GM18502 (cell line): ENCODE data around the gene TMEM132C.

ENCODE experiments used
- ATAC-seq: cut with Tn5 transposase; IDR thresholded peaks from one replicate; pipeline ENCODE4 v1.9.1; 2021; ENCODE audit warnings: mild to moderate bottlenecking; ENCODE audit not compliant: unreplicated experiment, poor library complexity

Gene TMEM132C

DNA sequence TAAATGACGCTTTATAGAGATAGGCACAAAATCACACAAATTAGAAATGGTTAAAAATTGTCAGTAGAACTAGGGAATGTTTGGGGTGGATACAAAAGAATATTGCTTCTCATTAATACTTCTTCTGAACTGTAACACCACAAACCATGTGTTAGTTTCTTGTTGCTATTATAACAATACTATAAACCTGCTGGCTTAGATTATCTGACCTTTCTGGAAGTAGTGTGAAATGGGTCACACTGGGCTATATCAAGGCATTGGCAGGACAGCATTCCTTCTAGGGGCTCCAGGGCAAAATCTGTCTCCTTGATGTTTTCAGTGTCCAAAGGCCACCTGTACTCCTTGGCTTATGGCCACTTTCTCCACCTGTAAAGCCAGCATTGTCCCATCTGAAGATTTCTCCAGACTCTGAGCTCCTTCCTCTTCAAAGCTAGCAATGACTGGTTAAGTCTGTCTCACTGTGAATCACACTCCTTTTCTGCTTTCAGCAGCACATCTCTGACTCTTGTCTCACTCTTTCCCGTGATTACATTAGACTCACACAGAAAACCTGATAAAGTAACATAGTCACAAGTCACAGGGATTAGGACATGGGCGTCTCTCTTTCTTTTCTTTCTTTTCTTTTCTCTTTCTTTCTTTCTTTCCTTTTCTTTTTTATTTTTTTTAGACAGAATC, 470.5 kb downstream of the TMEM132C start:
- no peak for ATAC-seq

DNA sequence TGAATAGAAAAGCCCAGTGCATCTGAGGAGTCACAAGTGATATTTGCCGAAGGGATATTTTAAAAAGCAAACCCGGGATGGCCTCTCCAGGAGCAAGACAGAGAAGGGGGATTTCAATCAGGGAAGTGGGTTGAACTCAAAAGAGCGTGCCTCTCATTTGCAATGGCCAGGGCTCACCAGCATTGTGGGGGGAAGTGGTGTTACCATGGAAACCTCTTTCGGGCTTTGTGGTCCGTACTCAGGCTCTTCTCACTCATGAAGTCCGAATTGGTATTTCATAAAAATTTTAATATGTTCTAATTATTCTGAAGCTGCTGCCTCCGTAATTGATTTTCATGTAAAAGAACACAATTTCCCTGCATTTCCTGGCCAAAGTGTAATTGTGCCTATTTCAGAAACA, 476.9 kb downstream of the TMEM132C start:
- no peak for ATAC-seq

DNA sequence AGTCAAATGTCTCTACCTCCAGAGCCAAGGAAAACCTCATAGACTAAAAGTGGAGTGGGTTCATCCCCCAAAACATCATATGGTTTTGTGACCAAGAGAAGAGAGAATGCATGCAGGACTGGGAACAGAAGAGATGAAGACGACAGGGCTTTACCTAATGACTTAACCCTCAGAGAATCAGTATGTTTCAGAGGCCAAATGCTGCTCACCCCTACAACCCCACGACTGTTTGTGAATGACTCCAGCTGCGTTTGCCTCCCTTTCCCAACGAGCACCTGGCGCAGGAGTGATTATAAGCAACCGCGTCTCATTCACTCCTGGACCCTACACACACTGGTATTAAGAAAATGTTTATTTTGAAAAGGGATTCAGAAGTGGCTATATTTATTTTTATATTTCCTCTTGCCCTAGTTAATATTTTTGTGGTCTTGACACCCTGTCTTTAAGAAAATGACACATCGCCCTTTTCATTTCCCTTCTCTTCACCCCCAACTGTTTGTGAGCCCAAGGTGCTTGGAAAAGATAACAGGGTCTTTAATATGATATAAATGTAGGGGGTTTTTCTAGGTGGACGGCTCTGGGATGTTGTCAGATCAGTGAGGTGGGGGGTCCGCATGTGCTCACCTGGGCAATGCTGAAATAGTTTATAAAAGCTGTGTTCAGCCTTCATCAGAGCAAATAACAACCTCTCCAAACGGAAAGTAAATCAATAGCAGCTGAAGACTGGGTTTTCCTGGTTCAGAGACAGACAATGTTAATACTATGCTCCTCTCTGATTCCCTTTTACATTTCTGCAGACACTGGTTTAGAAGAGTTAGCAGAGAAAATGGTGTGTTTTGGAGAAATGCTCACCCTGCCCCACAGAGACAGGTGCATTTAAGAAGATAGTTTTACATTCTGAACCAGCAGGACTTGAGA, 479.1 kb downstream of the TMEM132C start:
- no peak for ATAC-seq

DNA sequence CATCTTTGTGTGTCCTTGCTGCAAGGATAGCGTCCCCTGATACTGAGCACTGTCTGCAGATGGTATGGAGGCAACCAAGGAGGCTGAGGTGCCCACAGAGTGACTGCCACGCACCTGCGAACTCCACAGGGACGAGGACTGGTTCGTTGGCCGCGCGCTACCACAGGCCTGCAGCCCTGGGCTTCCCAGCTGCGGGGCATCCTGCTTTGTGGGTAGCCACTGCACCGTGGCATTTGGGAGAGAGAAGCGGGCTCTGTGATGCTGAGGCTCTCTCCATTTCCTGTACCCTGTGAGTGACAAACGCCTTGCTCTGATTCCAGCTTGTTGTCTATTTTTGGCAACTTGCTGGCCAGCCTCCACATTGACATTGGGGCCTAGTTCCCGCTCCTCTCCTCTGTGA, 480.5 kb downstream of the TMEM132C start:
- no peak for ATAC-seq

DNA sequence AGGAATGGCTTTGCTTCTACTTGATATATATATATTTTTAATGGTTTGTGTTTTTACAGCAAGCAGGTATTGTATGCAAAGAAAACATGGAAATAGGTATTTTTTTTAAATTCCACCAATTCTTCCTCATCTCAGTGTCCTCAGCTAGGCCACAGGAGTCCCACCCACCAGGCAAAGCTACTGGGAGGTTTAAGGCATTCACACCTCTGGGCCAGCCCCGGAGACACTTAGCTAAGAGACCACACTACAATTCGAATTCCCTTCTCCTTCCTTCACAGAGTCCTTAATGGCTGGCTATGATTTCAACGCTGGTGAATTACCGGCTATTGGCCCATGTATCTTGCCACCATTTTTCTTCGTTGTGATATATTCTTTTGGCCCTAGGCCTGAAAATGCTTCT, 485.4 kb downstream of the TMEM132C start:
- no peak for ATAC-seq

DNA sequence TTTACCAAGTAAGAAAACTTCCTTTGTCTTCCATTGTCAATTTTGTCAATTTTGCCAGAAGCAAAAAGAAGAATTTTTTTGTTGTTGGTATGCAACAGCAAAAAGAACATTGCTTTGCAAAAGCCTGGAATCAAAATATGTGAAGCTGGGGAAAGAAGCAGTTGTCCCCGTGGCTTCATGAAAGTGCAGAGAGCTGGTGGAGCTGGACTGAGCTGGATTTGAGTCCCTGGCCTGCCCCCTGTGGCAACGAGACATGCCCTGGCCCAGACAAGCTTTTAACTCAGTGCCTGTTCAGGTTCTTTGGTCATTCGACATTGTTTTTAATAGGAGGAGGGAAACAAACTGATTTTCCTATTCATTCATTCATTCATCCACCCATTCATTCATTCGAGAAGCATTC, 486.5 kb downstream of the TMEM132C start:
- ATAC-seq, result no peak

DNA sequence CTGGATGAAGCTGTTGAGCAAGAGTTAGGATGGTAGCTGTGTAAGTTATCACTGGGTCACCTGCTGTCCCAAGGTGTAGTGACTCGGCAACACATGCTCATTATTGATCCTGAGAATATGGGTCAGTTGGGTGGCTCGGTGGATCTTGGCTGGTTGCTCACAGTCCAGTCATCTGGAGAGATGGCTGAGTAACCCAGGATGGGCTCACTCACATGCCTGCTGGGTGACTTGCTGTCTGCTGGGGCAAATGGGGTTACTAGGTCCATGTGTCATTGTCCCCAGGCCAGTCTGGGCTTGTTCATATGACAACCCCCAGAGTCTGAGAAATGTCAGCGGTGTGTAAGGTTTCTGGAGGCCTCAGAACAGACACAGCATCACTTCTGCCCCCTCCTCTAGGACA, 487.3 kb downstream of the TMEM132C start:
- no peak for ATAC-seq

DNA sequence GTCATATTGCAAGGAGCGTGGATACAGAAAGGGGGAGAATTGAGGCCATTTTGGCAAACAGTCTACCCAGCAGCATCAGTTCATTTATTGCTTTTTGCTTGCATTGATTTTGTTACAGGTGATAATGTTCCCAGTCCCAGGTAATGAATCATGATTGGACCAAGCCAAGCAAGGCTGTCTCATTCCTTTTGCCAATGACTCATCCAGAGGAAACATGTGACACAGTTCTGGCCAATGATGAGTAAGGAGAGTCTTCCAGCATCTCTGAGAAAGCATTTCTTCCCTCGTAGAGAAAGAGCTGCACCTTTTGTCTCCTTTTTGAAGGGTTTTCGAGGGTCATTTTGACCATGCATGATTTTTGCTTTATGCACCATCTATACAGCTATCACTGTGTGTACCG, 488.6 kb downstream of the TMEM132C start:
- ATAC-seq, result no peak
